Thoracic aorta (tissue), 2 donors: Measurements from ENCODE around the gene PXDN. TPM values are rescaled to one million over a fixed set of nuclear protein-coding genes. Genes with fewer than 3 reads are reported as not detected.

Experiments
- ATAC-seq: fragments of 150-250 bp; one replicate; pipeline ENCODE4 v1.8.0; 2017; ENCODE audit warnings: low read depth; ENCODE audit not compliant: insufficient number of reproducible peaks, low FRiP score
- DNase-seq: peaks from one replicate; pipeline ENCODE4 v3.0.0-alpha.2; 2020; ENCODE audit warnings: low spot score
- H3K27ac ChIP-seq, 2 donors: fragments of 200-600 bp; sonication (generic); 1 replicate in 1 of 2; 2 replicates in 1 of 2; pipeline ENCODE4 v1.5.1; 2016; ENCODE audit warnings: mild to moderate bottlenecking in 2 of 2, moderate library complexity in 2 of 2
- H3K27me3 ChIP-seq: fragments of 200-600 bp; sonication (generic); replicated peaks from 2 replicates; pipeline ENCODE4 v1.6.0; 2016; ENCODE audit warnings: mild to moderate bottlenecking; ENCODE audit not compliant: insufficient read depth
- H3K36me3 ChIP-seq: fragments of 200-600 bp; sonication (generic); one replicate; pipeline ENCODE4 v1.5.1; 2016
- H3K4me1 ChIP-seq, 2 donors: fragments of 200-600 bp; sonication (generic); 1 replicate in 1 of 2; 2 replicates in 1 of 2; pipeline versions ENCODE4 v1.5.1 to v1.6.0; 2016; ENCODE audit warnings: low read depth in 2 of 2, mild to moderate bottlenecking in 1 of 2; ENCODE audit not compliant: control insufficient read depth in 1 of 2
- H3K4me3 ChIP-seq: fragments of 200-600 bp; sonication (generic); 2 replicates; pipeline ENCODE4 v1.5.1; 2016; ENCODE audit warnings: mild to moderate bottlenecking
- H3K9me3 ChIP-seq: fragments of 200-600 bp; sonication (generic); 2 replicates; pipeline ENCODE4 v1.5.1; 2016
- CTCF ChIP-seq: fragments of 200-600 bp; sonication (generic); IDR thresholded peaks from one replicate; pipeline ENCODE4 v1.5.1; 2019; ENCODE audit warnings: antibody characterized with exemption
- total RNA-seq, 2 donors: library from RNA; depleted of rRNA; stranded (reverse); fragments of >200 nt; gene quantifications; one replicate each; pipeline versions ENCODE4 v1.1.0 to v1.2.3, GENCODE V29; 2016

The PXDN gene
- total RNA-seq, 2 donors from 2014 or later: 97.5 to 114 TPM

- H3K9me3 ChIP-seq: no peaks in the 10 kb centered on the region
- DNase-seq: no peak
- ATAC-seq: no peak
- peaks cover 0 to 16% of the 10 kb centered on the region in 2 donors for H3K4me1 ChIP-seq
- no peak overlapping the region for H3K4me3 ChIP-seq
- no peak for TF ChIP-seq CTCF
- H3K27me3 ChIP-seq: no peaks in the 10 kb centered on the region
- peaks cover 41% of the 10 kb centered on the region for H3K36me3 ChIP-seq
- H3K27ac ChIP-seq: peak overlapping the region in 1 of 2 donors; percentile 63
Measured at GRCh38 chr2:1674766-1675397, 69.4 kb downstream of the PXDN start.

- Histone ChIP-seq H3K27me3 (no peaks in the 10 kb centered on the region), H3K9me3 (no peaks in the 10 kb centered on the region), H3K4me3 (no peak overlapping the region), H3K36me3 (peaks cover 36% of the 10 kb centered on the region), H3K27ac (no peak overlapping the region), H3K4me1 (peaks cover 0 to 16% of the 10 kb centered on the region in 2 donors)
- no peak for DNase-seq
- no peak for ATAC-seq
- no peak for TF ChIP-seq CTCF
Measured at GRCh38 chr2:1674276-1674675, 70.0 kb downstream of the PXDN start.

GRCh38 chr2:1673160-1673944 lies 71.0 kb downstream of the PXDN start:
- no peak overlapping the region for H3K4me3 ChIP-seq
- H3K9me3 ChIP-seq: no peaks in the 10 kb centered on the region
- H3K4me1 ChIP-seq: peaks cover 0 to 16% of the 10 kb centered on the region in 2 donors
- no peak overlapping the region for H3K27ac ChIP-seq
- H3K27me3 ChIP-seq: no peaks in the 10 kb centered on the region
- TF ChIP-seq CTCF: no peak
- ATAC-seq: no peak
- H3K36me3 ChIP-seq: peaks cover 36% of the 10 kb centered on the region
- no peak for DNase-seq

- no peak for TF ChIP-seq CTCF
Measured at GRCh38 chr2:1672738-1673137, 71.6 kb downstream of the PXDN start.

GRCh38 chr2:1671916-1672315 lies 72.4 kb downstream of the PXDN start:
- Histone ChIP-seq H3K27ac (no peak overlapping the region), H3K36me3 (peaks cover 32% of the 10 kb centered on the region), H3K4me1 (peaks cover 0 to 16% of the 10 kb centered on the region in 2 donors), H3K9me3 (no peaks in the 10 kb centered on the region), H3K27me3 (no peaks in the 10 kb centered on the region), H3K4me3 (no peak overlapping the region)
- no peak for DNase-seq
- no peak for TF ChIP-seq CTCF
- no peak for ATAC-seq

More at GRCh38 chr2:1672738-1673137, 71.6 kb downstream of the PXDN start:
- DNase-seq: no peak
- Histone ChIP-seq H3K4me3 (no peak overlapping the region), H3K36me3 (peaks cover 36% of the 10 kb centered on the region), H3K27me3 (no peaks in the 10 kb centered on the region), H3K27ac (no peak overlapping the region), H3K9me3 (no peaks in the 10 kb centered on the region), H3K4me1 (peaks cover 0 to 16% of the 10 kb centered on the region in 2 donors)
- ATAC-seq: no peak
